Colonic mucosa (tissue), 4 donors: ENCODE data around the gene CALN1. TPM values are rescaled to one million over a fixed set of nuclear protein-coding genes. Genes with fewer than 3 reads are reported as not detected.

ENCODE experiments used
- DNase-seq: peaks from one replicate; pipeline ENCODE4 v3.0.0-alpha.2; 2020
- H3K27ac ChIP-seq: fragments of 200-600 bp; one replicate; pipeline ENCODE4 v1.8.0; 2021
- H3K27me3 ChIP-seq: fragments of 200-600 bp; one replicate; pipeline ENCODE4 v1.8.0; 2021
- H3K36me3 ChIP-seq: fragments of 200-600 bp; one replicate; pipeline ENCODE4 v1.8.0; 2021
- H3K4me1 ChIP-seq: fragments of 200-600 bp; one replicate; pipeline ENCODE4 v1.8.0; 2021; ENCODE audit warnings: mild to moderate bottlenecking
- H3K4me3 ChIP-seq: fragments of 200-600 bp; one replicate; pipeline ENCODE4 v1.8.0; 2021
- H3K9ac ChIP-seq, 2 donors: one replicate each; pipeline ENCODE4 v1.7.0; 2013; ENCODE audit warnings: control low read depth in 2 of 2, low read depth in 2 of 2, low read length in 2 of 2
- H3K9me3 ChIP-seq: fragments of 200-600 bp; one replicate; pipeline ENCODE4 v1.8.0; 2021
- CTCF ChIP-seq: fragments of 200-600 bp; IDR thresholded peaks from one replicate; pipeline ENCODE4 v1.8.0; 2022; ENCODE audit warnings: antibody characterized with exemption, mild to moderate bottlenecking
- intact Hi-C: fragments of 100-400 bp; cut with DNase I; formaldehyde crosslinking; loops from one replicate; pipeline ENCODE4 v1.14.1; 2022
- total RNA-seq, 2 donors: library from RNA; stranded (reverse); fragmentation: NEBNext Ultra II Directional in 1 of 2; extraction: Animal tissue kit (Norgen Biotek cat#: 25700) in 1 of 2; gene quantifications; one replicate each; pipeline ENCODE4 v1.2.1, GENCODE V29; 2021
- donor health status: healthy.
- donor health status: DM: no; HTN: no; CAD: no.
- donor health status: DM: no; HTN: no; CAD: no.

The CALN1 gene
- total RNA-seq, 2 donors from 2014 or later, result 0.37 TPM; not detected in 1

GRCh38 chr7:72019436-72019835, 392.7 kb downstream of the CALN1 start:
- DNase-seq, result no peak
- H3K27me3 ChIP-seq, result no peaks in the 10 kb centered on the region
- intact Hi-C loops, result no loop called here
- no peak overlapping the region for H3K27ac ChIP-seq
- no peaks in the 10 kb centered on the region for H3K36me3 ChIP-seq
- no peaks in the 10 kb centered on the region for H3K4me1 ChIP-seq
- no peaks in the 10 kb centered on the region for H3K9me3 ChIP-seq
- H3K4me3 ChIP-seq, result no peak overlapping the region
- TF ChIP-seq CTCF, result no peak
- no peak overlapping the region for H3K9ac ChIP-seq

GRCh38 chr7:72017756-72018155, 394.4 kb downstream of the CALN1 start:
- Histone ChIP-seq H3K27me3 (no peaks in the 10 kb centered on the region), H3K27ac (no peak overlapping the region), H3K4me1 (no peaks in the 10 kb centered on the region), H3K9me3 (no peaks in the 10 kb centered on the region), H3K36me3 (no peaks in the 10 kb centered on the region), H3K9ac (no peak overlapping the region), H3K4me3 (no peak overlapping the region)
- no peak for DNase-seq
- TF ChIP-seq CTCF, result no peak
- intact Hi-C loops, result no loop called here

- no peaks in the 10 kb centered on the region for H3K9me3 ChIP-seq
- no peaks in the 10 kb centered on the region for H3K4me1 ChIP-seq
- TF ChIP-seq CTCF, result no peak
- no peak overlapping the region for H3K27ac ChIP-seq
- DNase-seq, result no peak
- H3K27me3 ChIP-seq, result no peaks in the 10 kb centered on the region
- intact Hi-C loops, result no loop called here
- no peaks in the 10 kb centered on the region for H3K36me3 ChIP-seq
- no peak overlapping the region for H3K4me3 ChIP-seq
- H3K9ac ChIP-seq, result no peak overlapping the region
Measured at GRCh38 chr7:72016574-72016973, 395.6 kb downstream of the CALN1 start.

- Histone ChIP-seq H3K9ac (no peak overlapping the region), H3K4me3 (no peak overlapping the region), H3K27me3 (no peaks in the 10 kb centered on the region), H3K36me3 (no peaks in the 10 kb centered on the region), H3K9me3 (no peaks in the 10 kb centered on the region), H3K4me1 (no peaks in the 10 kb centered on the region), H3K27ac (no peak overlapping the region)
- TF ChIP-seq CTCF, result no peak
- intact Hi-C loops, result no loop called here
- DNase-seq, result no peak
Measured at GRCh38 chr7:72015136-72015535, 397.0 kb downstream of the CALN1 start.

- H3K9me3 ChIP-seq, result no peaks in the 10 kb centered on the region
- intact Hi-C loops, result no loop called here
- DNase-seq, result no peak
- no peak overlapping the region for H3K4me3 ChIP-seq
- no peak overlapping the region for H3K27ac ChIP-seq
- H3K36me3 ChIP-seq, result no peaks in the 10 kb centered on the region
- H3K4me1 ChIP-seq, result no peaks in the 10 kb centered on the region
- H3K27me3 ChIP-seq, result no peaks in the 10 kb centered on the region
- no peak for TF ChIP-seq CTCF
- no peak overlapping the region for H3K9ac ChIP-seq
Measured at GRCh38 chr7:72007018-72007417, 405.1 kb downstream of the CALN1 start.

GRCh38 chr7:72003236-72003635, 408.9 kb downstream of the CALN1 start:
- DNase-seq, result no peak
- H3K27me3 ChIP-seq, result no peaks in the 10 kb centered on the region
- intact Hi-C loops, result no loop called here
- H3K4me3 ChIP-seq, result no peak overlapping the region
- TF ChIP-seq CTCF, result no peak
- no peak overlapping the region for H3K27ac ChIP-seq
- no peak overlapping the region for H3K9ac ChIP-seq
- no peaks in the 10 kb centered on the region for H3K36me3 ChIP-seq
- no peaks in the 10 kb centered on the region for H3K4me1 ChIP-seq
- H3K9me3 ChIP-seq, result no peaks in the 10 kb centered on the region
